Activated CD8-positive, alpha-beta memory T cell treated with anti-CD3 and anti-CD28 coated beads for 36 hours (primary cell): Measurements from ENCODE around the gene GPATCH3. TPM values are rescaled to one million over a fixed set of nuclear protein-coding genes. Genes with fewer than 3 reads are reported as not detected.
"Not testable (repeated sequence)": the region's sequence is repeated elsewhere in the genome, so short reads cannot be mapped to it uniquely, and the experiment has no call there.

Source experiments
- CTCF ChIA-PET: fragments of 350-600 bp; sonication (Branson Sonifier 250); formaldehyde crosslinking; loops from one replicate; lab custom pipeline; 2021; ENCODE audit warnings: antibody characterized with exemption; lab: Charles Lee
- POLR2A ChIA-PET: fragments of 350-600 bp; sonication (Branson Sonifier 250); formaldehyde crosslinking; loops from one replicate; lab custom pipeline; 2021; ENCODE audit warnings: antibody characterized with exemption; lab: Charles Lee
- total RNA-seq, 2 experiments: library from RNA; stranded (reverse); gene quantifications; one replicate each; pipeline ENCODE4 v1.2.3, GENCODE V29; 2021

The GPATCH3 gene, protein sequence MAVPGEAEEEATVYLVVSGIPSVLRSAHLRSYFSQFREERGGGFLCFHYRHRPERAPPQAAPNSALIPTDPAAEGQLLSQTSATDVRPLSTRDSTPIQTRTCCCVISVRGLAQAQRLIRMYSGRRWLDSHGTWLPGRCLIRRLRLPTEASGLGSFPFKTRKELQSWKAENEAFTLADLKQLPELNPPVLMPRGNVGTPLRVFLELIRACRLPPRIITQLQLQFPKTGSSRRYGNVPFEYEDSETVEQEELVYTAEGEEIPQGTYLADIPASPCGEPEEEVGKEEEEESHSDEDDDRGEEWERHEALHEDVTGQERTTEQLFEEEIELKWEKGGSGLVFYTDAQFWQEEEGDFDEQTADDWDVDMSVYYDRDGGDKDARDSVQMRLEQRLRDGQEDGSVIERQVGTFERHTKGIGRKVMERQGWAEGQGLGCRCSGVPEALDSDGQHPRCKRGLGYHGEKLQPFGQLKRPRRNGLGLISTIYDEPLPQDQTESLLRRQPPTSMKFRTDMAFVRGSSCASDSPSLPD
- 10 to 100 TPM; 14.5 to 15.2 TPM for total RNA-seq

DNA sequence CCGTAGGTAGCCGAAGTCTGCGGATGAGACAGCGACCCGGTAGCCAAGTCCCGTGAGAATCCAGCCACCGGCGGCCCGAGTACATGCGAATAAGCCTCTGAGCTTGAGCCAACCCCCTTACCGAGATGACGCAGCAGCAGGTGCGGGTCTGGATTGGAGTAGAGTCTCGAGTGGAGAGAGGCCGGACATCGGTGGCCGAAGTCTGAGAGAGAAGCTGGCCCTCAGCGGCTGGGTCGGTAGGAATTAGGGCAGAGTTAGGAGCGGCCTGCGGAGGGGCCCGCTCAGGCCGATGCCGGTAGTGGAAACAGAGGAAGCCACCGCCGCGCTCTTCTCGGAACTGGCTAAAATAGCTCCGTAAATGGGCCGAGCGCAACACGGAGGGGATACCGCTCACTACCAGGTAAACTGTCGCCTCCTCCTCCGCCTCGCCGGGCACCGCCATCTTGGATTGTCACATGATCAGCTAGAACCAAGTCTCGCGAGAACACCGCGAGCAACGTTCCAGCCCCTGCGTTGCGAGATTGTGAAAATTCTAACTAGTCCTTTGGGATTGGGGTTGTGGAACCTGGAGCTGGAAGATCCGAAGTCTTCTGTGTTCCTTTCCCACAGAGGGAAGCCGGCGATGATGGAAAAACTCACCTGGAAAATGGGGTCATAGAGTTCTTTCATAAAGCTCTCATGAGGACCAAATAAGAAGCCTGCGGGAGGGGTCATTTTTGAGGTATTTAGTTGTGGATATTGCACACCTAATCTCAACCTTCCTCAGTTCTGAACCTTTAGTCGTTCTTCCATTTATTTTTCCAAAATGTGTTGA lies at the start of gene GPATCH3:
TSS of gene GPATCH3 (minus strand) at position 467 of the 814 bp plus-strand sequence. CDS start at position 442, 25 bp downstream.
- POLR2A ChIA-PET = interaction anchor here (0.7 to 2.2 kb wide), 6 partner anchors 10 to 400 kb away, joined by 3 to 26 read pairs (median 6); partner anchors contain the start of genes GPN2, NUDC and SLC9A1

DNA sequence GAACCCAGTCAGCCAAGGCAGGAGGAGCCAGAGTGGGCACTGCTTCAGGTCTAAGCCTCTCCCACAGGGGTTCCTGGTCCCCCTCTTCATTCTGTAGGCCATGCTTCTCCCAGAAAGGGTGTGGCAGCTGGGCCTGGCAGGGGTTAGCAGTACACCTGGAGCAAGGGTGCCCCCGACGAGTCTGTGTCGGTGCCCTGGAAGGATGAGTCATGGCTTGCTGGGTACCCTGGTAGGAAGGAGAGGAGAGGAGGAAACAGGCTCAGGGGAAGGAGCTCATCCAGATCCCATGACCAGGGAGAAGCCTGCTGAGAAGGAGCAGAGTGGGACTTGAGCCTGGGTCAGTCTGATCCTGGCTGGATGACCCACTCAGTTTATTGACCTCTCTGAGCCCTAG lies 49.7 kb upstream of the GPATCH3 start:
- POLR2A ChIA-PET = no interaction called here
- CTCF ChIA-PET = no interaction called here

More for the DNA sequence above, at the start of gene GPATCH3:
- CTCF ChIA-PET = interaction anchor here (2.3 kb wide), 1 partner anchor 10 kb away, joined by 10 read pairs; the partner anchor contains the start of gene GPN2

DNA sequence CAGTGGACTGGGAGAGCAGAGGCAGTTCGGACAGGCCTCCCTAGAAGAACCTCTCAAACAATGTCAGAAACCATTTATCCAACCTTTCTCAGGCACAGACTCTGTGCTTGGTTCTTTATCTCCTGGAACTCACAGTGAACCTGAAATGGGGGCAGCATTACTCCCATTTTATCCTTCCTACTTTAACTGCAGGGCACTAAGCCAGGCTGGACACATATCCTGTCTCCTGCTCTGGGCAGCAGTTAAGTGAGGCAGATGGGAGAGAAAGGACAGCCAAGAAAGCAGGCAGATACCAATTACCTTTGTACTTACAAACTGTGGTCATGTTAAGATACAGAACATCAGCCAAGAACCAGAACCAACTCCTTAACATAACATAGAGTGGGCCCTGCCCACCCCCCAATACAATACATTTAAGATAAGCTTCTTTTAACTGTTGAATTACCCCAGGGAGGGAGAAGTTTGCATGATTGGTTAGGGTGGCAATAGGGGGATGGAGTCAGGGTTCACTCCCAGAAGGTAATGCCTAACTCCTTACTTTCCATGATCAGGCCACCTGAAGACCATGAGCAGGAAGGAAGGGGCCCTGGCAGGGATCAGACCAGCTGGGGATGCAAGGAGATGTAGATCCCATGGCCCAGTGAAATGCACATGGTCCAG lies 49.1 kb upstream of the GPATCH3 start:
- POLR2A ChIA-PET = no interaction called here
- CTCF ChIA-PET = no interaction called here

DNA sequence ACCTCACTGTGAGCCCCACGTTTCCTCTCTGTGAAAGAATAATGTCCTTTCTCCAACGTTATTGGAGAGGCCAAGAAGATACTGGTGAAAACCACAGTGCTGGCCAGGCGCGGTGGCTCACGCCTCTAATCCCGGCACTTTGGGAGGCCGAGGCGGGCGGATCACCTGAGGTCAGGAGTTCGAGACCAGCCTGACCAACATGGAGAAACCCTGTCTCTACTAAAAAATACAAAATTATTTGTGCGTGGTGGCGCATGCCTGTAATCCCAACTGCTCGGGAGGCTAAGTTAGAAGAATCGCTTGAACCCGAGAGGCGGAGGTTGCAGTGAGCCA lies 48.4 kb upstream of the GPATCH3 start:
- CTCF ChIA-PET, POLR2A ChIA-PET: not testable (repeated sequence)

DNA sequence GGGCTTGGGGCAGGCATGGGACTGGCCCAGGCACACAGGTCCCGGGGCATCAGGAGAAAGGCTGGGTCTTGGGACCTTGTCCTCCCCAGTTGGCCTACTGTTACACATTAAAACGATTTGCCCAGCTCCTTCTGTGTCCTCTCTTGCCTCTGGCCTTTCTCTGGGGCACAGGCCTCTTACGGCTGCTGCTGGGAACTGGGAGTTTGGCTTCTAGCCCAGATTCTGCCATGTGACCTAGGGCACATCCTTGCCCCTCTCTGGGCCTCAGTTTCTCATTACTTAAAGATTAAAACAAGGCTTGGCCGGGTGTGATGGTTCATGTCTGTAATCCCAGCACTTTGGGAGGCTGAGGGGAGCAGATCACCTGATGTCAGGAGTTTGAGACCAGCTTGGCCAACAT lies 46.0 kb upstream of the GPATCH3 start:
- POLR2A ChIA-PET = no interaction called here
- CTCF ChIA-PET = interaction anchor here (0.6 to 1.1 kb wide), 2 partner anchors 12 to 411 kb away, joined by 3 to 4 read pairs; no protein-coding TSS in a partner anchor

DNA sequence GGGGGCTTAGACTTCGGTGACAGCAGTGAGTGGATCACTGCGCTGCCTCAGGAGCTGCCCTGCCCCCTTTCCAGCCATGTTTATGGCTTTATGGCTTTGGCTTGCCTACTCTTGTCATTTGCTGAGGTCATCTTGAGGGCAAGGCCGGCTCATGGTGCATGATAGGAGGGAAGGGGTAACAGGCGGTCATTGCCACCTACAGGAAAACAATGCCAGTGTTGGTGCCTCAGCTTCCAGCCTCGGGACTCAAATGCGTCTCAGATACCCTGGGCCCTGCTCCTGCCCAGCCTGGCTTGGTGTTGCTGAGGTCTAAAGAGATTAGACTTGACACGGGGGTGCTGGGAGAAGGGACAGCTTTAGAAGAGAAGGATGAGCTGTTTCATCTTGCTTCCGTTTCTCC lies 45.5 kb upstream of the GPATCH3 start:
- ChIA-PET CTCF (interaction anchor here (0.6 to 1.1 kb wide), 2 partner anchors 13 to 410 kb away, joined by 3 to 4 read pairs; no protein-coding TSS in a partner anchor), POLR2A (no interaction called here)

DNA sequence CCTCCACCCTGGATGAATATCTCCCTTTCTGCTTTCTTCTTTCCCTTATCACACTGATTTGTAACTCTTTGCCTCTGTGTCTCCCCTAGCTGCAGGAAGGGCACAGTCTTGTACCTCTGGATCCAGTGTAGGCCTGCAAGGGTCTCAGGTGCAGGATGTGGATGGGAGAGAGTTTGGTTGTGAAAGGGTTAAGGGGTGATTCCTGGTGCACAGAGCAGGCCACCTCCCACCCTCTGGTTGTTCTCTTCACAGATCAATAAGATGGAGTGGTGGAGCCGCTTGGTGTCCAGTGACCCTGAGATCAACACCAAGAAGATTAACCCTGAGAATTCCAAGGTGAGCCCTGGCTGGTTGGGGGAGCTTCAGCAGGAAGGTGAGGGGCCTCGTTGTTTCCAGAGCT lies 44.9 kb upstream of the GPATCH3 start:
- CTCF ChIA-PET = interaction anchor here (1.1 kb wide), 1 partner anchor 13 kb away, joined by 4 read pairs; no protein-coding TSS in a partner anchor
- POLR2A ChIA-PET = no interaction called here

DNA sequence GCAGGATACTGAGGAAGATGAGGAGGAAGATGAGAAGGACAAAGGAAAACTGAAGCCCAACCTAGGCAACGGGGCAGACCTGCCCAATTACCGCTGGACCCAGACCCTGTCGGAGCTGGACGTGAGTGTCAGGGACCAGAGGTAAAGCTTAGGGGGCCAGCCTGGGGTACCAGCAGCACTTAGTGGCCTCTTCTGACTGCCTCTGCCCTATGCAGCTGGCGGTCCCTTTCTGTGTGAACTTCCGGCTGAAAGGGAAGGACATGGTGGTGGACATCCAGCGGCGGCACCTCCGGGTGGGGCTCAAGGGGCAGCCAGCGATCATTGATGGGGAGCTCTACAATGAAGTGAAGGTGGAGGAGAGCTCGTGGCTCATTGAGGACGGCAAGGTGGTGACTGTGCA lies 42.4 kb upstream of the GPATCH3 start:
- POLR2A ChIA-PET = no interaction called here
- CTCF ChIA-PET = no interaction called here

DNA sequence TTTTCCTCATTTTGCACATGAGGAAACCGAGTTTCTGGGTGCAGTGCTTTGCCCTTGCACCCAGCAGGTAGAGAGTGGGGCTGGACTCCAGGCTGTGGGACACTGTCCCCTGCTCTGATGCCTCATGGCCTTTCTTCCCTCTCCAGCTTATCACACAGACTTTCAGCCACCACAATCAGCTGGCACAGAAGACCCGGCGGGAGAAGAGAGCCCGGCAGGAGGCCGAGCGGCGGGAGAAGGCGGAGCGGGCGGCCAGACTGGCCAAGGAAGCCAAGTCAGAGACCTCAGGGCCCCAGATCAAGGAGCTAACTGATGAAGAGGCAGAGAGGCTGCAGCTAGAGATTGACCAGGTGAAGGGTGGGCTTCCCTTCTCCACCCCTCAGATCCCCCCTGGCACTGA lies 41.0 kb upstream of the GPATCH3 start:
- ChIA-PET POLR2A (no interaction called here), CTCF (no interaction called here)

DNA sequence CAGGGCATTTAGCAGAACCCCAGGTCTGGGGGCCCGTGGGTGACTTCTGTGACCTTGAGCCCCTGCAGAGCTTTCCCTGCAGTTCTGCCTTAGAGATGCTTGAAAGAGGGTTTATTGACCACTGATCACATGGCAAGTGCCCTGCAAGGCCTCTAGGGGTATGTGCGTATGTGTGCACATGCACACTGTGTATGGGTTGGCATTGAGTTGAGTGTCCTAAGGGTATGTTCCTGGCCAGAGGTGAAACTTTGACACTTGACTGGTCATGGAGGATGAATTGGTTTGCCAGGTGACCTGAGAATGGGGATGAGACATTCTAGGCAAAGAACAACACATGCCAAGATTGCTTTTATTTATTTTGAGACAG lies 38.4 kb upstream of the GPATCH3 start:
- ChIA-PET POLR2A (no interaction called here), CTCF (no interaction called here)

DNA sequence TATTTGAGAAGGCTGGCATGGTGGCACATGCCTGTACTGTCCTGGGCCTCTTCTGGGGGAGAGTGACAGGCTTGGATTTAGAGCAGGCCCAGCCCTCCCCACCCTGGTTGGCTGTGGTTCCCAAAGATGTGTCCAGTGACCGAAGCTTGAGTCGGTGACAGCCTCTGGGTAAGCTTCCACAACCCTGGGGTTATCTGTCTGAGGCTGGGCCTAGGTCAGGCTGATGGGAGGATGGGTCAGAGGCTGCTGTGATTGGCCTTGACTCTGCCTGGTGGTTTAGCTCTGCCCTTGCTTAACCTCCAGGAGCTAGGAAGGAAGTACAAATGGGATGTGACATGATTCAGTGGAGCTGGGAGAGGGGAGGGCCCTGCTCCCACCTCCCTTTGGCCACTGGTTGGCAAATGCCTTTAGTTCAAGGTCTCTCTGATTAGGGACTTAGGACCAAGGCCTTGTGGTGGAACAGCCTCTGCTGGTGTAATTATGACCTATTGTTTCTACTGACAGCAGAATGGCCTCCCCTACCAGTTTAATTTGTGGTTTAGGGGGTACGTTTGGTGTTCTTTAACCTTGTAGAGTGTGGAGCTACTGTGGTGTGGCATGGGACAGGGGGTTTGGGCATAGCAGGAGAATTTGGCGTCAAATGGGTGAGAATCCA lies 37.9 kb upstream of the GPATCH3 start:
- POLR2A ChIA-PET = no interaction called here
- CTCF ChIA-PET = interaction anchor here (0.6 kb wide), 1 partner anchor 108 kb away, joined by 3 read pairs; no protein-coding TSS in a partner anchor

DNA sequence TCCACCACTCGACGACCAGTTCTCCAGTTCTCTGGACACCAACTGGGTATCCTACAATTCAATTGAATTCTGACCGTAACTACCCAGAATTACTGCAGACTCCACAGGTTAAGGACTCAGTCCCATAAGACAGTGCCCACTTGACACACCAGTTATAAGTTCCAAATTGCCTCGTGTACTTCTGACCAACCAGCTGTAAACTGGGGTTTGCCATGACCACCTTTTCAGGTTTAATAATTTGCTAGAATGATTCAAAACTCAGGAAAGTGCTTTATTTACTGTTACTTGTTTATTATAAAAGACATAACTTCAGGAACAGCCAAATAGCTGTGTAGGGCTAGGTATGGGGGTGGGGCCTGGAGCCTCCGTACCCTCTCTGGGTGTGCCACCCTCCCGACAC lies 36.6 kb upstream of the GPATCH3 start:
- ChIA-PET POLR2A (no interaction called here), CTCF (no interaction called here)

DNA sequence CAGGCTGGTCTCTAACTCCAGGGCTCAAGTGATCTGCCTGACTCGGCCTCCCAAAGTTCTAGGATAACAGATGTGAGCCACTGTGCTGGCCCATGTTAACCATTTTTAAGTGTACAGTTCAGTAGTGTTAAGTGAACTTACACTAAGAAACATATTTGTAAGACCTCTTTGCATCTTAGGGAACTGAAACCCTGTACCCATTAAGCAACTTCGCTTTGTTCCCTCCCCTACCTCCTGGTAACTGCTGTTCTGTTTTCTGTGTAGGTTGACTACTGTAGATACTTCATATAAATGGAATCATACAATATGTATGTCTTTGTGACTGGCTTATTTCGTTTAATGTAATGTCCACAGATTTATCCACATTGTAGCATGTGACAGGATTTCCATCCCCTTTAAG lies 32.3 kb upstream of the GPATCH3 start:
- ChIA-PET CTCF (no interaction called here), POLR2A (no interaction called here)

DNA sequence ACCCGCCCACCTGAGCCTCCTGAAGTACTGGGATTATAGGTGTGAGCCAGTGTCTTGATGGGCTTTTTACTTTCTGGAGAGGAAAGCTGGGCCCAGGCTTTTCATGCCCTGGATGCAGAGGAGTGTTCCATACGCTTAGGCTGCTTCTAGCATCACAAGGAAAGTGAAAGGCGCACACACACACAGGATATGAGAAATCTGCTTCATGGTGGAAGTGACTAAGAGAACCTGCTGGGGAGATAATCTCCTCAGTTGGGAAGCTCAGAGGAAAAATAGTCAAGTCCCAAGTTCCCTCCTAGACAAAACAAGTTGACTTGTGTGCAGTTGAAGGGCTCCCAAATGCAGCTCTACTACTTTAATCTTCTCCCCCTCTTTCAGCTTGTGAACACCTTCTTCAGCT lies 23.4 kb upstream of the GPATCH3 start:
- ChIA-PET POLR2A (interaction anchor here (0.9 kb wide), 1 partner anchor 24 kb away, joined by 4 read pairs; the partner anchor contains the start of gene GPATCH3), CTCF (interaction anchor here (0.6 to 0.9 kb wide), 2 partner anchors 121 to 265 kb away, joined by 3 read pairs; no protein-coding TSS in a partner anchor)

DNA sequence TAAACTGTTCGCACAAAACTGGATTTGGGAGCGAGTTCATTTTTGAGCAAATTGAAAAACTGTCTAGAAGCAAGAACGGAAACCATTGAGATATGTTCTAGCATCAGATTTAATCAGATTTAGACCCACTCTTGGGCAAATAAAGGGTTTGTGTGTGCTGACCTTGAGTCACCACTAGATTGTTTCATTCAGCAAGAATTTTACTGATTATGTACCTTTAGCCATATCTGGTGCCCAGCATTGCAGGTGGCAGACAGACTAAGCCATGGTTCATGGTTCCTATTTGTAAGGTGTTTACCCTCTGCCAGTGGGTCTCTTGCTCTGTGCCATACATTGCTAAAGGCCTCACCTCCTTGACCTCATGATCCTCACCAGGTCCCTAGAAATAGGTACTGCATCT lies 22.6 kb upstream of the GPATCH3 start:
- ChIA-PET CTCF (interaction anchor here (0.5 to 1.0 kb wide), 2 partner anchors 190 to 321 kb away, joined by 4 to 5 read pairs; no protein-coding TSS in a partner anchor), POLR2A (no interaction called here)

DNA sequence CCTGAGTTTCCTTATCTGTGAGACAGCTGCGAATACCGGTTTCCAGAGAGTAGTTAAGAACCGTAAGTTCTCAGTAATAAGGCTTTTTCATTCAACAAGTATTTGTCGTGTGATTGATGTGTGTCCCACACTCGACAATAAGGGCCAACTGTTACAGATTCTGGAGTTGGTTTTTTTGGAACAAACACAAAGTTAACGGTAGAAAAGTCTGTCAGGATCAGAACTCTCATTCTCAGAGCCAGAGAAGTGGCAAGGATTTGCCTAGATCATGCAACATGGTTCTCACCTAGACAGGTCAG lies 22.1 kb upstream of the GPATCH3 start:
- CTCF ChIA-PET = interaction anchor here (0.5 to 1.0 kb wide), 2 partner anchors 191 to 321 kb away, joined by 4 to 5 read pairs; no protein-coding TSS in a partner anchor
- POLR2A ChIA-PET = interaction anchor here (0.5 to 1.9 kb wide), 4 partner anchors 22 to 401 kb away, joined by 3 to 7 read pairs (median 5); partner anchors contain the start of genes GPATCH3 and GPN2

DNA sequence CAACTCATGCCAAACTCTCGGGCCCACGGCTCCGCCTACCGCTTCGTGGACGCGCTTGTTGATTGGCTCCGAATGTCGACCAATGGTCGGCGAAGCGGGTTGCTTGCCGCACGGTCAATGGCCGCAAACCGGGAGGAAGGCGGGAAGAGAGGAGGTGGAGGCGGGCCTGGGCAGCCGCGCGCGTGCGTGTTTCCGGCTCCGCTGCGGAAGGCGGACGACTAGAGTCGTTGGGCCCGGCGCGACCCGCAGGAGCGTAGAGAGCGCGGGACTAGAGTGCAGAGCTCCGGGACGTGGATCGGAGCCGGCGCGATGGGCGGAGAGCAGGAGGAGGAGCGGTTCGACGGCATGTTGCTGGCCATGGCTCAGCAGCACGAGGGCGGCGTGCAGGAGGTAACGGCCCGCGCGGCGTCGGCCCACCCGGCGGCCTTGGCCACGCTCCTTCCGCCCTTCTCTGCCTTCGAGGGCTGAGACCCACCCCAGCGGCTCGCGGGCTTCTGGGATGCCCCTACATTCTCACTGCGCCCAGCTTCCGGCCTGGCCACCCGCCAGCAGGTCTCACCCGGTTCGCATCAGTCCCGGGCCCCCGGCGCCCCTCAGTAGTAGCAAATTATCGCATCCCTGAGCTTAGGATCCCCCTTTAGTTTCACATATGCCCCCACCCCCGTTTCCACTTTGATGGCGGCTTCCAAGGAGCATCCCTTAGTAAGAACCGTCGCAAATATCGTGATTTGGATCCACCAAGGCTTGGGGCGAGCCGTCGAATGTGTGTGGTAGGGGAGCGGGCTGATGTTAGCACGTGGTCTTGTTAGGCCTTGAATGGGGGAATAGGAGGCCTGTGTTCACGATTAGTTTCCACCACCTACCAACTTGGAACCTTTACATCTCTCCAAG lies 21.5 kb upstream of the GPATCH3 start, which contains the start of gene NUDC:
TSS of gene NUDC (plus strand) at position 204 of the 891 bp plus-strand sequence. CDS start at position 310, 106 bp downstream.
- POLR2A ChIA-PET = interaction anchor here (0.5 to 1.9 kb wide), 8 partner anchors 18 to 401 kb away, joined by 3 to 7 read pairs (median 4); partner anchors contain the start of genes GPATCH3 and GPN2

More for the DNA sequence above, 21.5 kb upstream of the GPATCH3 start, which contains the start of gene NUDC:
- CTCF ChIA-PET = interaction anchor here (1.0 kb wide), 1 partner anchor 320 kb away, joined by 4 read pairs; no protein-coding TSS in a partner anchor
